ENCODE measurements around the gene MKRN1. TPM values are rescaled to one million over a fixed set of nuclear protein-coding genes. Genes with fewer than 3 reads are reported as not detected.

MKRN1 gene
- total and polyA plus RNA-seq, 4 experiments from 2014 or later = 131 to 156 (median 143) TPM

DNA sequence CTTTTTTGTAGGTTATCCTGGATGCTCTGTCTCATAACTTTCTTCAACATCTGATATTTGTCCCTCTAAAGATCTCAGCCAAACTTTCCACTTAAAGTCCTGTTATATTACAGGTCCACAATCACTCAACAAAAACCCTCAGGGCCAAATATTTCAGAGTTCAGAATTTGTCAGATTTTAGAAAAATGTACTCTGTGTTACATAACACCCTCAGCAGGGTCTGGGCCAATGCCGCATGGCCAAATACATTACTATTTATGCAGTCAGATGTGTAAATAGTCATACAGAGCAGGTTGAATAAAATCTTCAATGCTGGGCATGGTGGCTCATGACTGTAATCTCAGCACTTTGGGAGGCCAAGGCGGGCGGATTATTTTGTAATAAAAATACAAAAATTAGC is 63.9 kb downstream of the MKRN1 start:
- Histone ChIP-seq H3K27ac (ENCODE audit: low read depth, low read length) (no peak overlapping the region), H3K4me3 (ENCODE audit: low read length in 2 of 2) (no peak overlapping the region), H3K4me1 (ENCODE audit: insufficient read depth, low read length) (no peaks in the 10 kb centered on the region), H3K36me3 (ENCODE audit: insufficient read depth, low read length) (no peaks in the 10 kb centered on the region), H3K27me3 (ENCODE audit: insufficient read depth, low read length) (no peaks in the 10 kb centered on the region), H3K9me3 (ENCODE audit: control insufficient read depth in 1 of 2, low read length in 2 of 2) (no peaks in the 10 kb centered on the region)
- H3K27me3 Mint-ChIP-seq = no peaks in the 10 kb centered on the region
- H3K4me1 Mint-ChIP-seq = no peaks in the 10 kb centered on the region
- ChIA-PET POLR2A (ENCODE audit: partially characterized antibody) (no interaction called here), CTCF (ENCODE audit: partially characterized antibody) (no interaction called here)
- intact Hi-C loops (cut with micrococcal nuclease) = no loop called here
- H3K27ac Mint-ChIP-seq = no peak overlapping the region
- no peaks in the 10 kb centered on the region for H3K9me3 Mint-ChIP-seq
- no peak for DNase-seq
- H3K4me3 Mint-ChIP-seq = no peak overlapping the region
- H3K36me3 Mint-ChIP-seq = peaks cover 22 to 41% of the 10 kb centered on the region in 2 donors

DNA sequence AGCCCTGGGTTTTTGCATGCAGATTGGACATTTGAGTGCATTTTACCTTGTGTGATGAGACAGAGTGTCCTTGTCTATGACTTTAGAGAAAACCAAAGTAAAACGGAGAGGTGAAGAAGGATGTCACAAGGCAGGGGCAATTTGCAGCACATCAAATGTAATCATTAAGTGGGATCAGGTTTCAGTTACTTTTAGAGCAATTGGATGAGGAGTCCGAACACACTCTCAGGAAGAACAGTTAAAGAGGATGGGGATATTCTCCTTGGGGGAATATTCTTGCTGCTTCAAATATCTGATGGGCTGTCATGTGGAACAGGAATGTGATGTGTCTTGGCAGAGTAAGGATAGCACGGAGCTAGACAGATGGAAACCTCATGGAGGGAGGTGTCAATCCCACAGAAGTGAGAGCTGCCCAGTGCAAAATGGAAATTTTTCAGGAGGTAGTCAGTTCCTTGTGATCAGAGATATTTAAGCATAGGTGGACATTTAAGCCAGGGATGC is 74.7 kb downstream of the MKRN1 start:
- POLR2A ChIA-PET (ENCODE audit: partially characterized antibody) = interaction anchor here (1.4 kb wide), 3 partner anchors 28 to 227 kb away, joined by 3 to 8 read pairs (median 5); partner anchors contain the start of gene MKRN1
- H3K4me3 ChIP-seq (ENCODE audit: low read length in 2 of 2) = peak overlapping the region; percentile 74 to 92
- intact Hi-C loops (cut with micrococcal nuclease) = loop anchor here (2.0 to 10.0 kb wide), 2 partner anchors 74 to 610 kb away; partner anchors contain the start of genes MKRN1 and MRPS33
- Mint-ChIP-seq H3K4me3 (peak overlapping the region; percentile 94 to 99 (median 98)), H3K4me1 (peaks cover 13 to 22% (median 17%) of the 10 kb centered on the region in 4 donors), H3K9me3 (no peaks in the 10 kb centered on the region), H3K27me3 (no peaks in the 10 kb centered on the region), H3K36me3 (peaks cover 6 to 10% of the 10 kb centered on the region in 2 donors), H3K27ac (peak overlapping the region; percentile 89 to 99 (median 96))
- no peaks in the 10 kb centered on the region for H3K27me3 ChIP-seq (ENCODE audit: insufficient read depth, low read length)
- no peaks in the 10 kb centered on the region for H3K36me3 ChIP-seq (ENCODE audit: insufficient read depth, low read length)
- peak overlapping the region; percentile 63 for H3K27ac ChIP-seq (ENCODE audit: low read depth, low read length)
- H3K9me3 ChIP-seq (ENCODE audit: control insufficient read depth in 1 of 2, low read length in 2 of 2) = no peaks in the 10 kb centered on the region
- peaks cover 8% of the 10 kb centered on the region for H3K4me1 ChIP-seq (ENCODE audit: insufficient read depth, low read length)
- CTCF ChIA-PET (ENCODE audit: partially characterized antibody) = no interaction called here
- no peak for DNase-seq

DNA sequence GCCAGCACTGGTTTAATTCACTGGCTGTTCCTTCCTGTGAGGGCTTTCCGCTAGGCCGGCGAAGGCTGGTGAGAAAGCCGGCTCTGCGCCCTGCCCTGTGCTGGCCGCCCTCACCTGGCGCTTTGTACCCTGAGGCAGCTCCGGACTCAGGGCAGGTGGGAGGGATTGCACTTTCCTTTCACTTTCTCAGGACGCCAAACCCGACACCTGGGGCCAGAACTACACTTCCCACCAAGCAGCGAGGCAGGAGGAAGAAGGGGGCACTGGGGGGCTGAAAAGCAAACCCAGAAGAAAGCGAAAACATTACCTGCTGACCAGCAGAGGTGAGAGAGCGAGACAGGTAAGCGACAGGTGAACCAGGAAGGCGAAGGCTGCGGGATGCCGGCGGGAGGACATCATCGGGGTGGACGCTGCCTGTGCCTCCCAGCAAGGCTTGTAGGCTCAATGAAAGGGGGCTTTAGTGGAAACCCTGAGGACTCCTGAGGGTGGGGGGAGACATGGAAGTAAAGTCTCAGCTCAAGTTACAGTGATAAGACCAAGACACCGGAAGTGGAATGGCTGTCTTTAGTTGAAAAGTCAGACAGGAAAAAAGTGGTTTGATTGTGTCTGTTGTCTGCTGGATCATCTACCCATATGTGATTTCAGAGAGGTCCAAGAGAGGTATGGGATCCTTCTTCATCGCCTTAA is 75.3 kb downstream of the MKRN1 start, which contains the start of gene RAB19:
TSS of gene RAB19 (plus strand) at position 181 of the 687 bp plus-strand sequence. CDS start 3,589 bp downstream, outside the sequence.
- Mint-ChIP-seq H3K27me3 (no peaks in the 10 kb centered on the region), H3K4me1 (peaks cover 13 to 22% (median 18%) of the 10 kb centered on the region in 4 donors), H3K27ac (peak within 1 kb of the TSS; percentile 89 to 99 (median 96)), H3K36me3 (peaks cover 6 to 10% of the 10 kb centered on the region in 2 donors), H3K9me3 (no peaks in the 10 kb centered on the region), H3K4me3 (peak within 1 kb of the TSS; percentile 94 to 99 (median 98))
- Histone ChIP-seq H3K27ac (ENCODE audit: low read depth, low read length) (peak within 1 kb of the TSS; percentile 63), H3K36me3 (ENCODE audit: insufficient read depth, low read length) (no peaks in the 10 kb centered on the region), H3K27me3 (ENCODE audit: insufficient read depth, low read length) (no peaks in the 10 kb centered on the region), H3K4me3 (ENCODE audit: low read length in 2 of 2) (peak within 1 kb of the TSS; percentile 74 to 92), H3K9me3 (ENCODE audit: control insufficient read depth in 1 of 2, low read length in 2 of 2) (no peaks in the 10 kb centered on the region), H3K4me1 (ENCODE audit: insufficient read depth, low read length) (peaks cover 8% of the 10 kb centered on the region)
- ChIA-PET CTCF (ENCODE audit: partially characterized antibody) (no interaction called here), POLR2A (ENCODE audit: partially characterized antibody) (interaction anchor here (0.6 to 1.4 kb wide), 5 partner anchors 14 to 227 kb away, joined by 3 to 8 read pairs (median 4); partner anchors contain the start of gene MKRN1)
- intact Hi-C loops (cut with micrococcal nuclease) = loop anchor here (2.0 to 10.0 kb wide), 2 partner anchors 75 to 611 kb away; partner anchors contain the start of genes MKRN1 and MRPS33
- peak; percentile 42 to 52 (median 50) for DNase-seq

Other genes starting within 250 kb of the MKRN1 start
- 10 to 100 TPM; 32.5 to 42.5 TPM for gene SLC37A3, start 81.0 kb downstream of the MKRN1 start, total RNA-seq
- gene SLC37A3, start 81.0 kb downstream of the MKRN1 start, polyA plus RNA-seq = 10 to 100 TPM; 15.0 to 24.0 TPM
- 1 to 10 TPM; 2.5 to 3.2 TPM for gene RAB19, start 75.4 kb downstream of the MKRN1 start, total RNA-seq
- gene RAB19, start 75.4 kb downstream of the MKRN1 start, polyA plus RNA-seq = 1 to 10 TPM; 1.6 to 2.1 TPM
- not detected for gene DENND2A, start 161.3 kb upstream of the MKRN1 start, total RNA-seq
- not detected for gene DENND2A, start 161.3 kb upstream of the MKRN1 start, polyA plus RNA-seq
- gene ADCK2, start 193.4 kb upstream of the MKRN1 start, total RNA-seq = 10 to 100 TPM; 18.6 to 19.2 TPM
- 10 to 100 TPM; 24.9 to 36.0 TPM for gene ADCK2, start 193.4 kb upstream of the MKRN1 start, polyA plus RNA-seq
- gene NDUFB2, start 217.2 kb upstream of the MKRN1 start, total RNA-seq = 10 to 100 TPM; 94.4 to 98.6 TPM
- 100 to 1,000 TPM; 410 to 639 TPM for gene NDUFB2, start 217.2 kb upstream of the MKRN1 start, polyA plus RNA-seq